Gastrocnemius medialis (tissue), 4 donors: Measurements from ENCODE around the gene TMEM38B. TPM values are rescaled to one million over a fixed set of nuclear protein-coding genes. Genes with fewer than 3 reads are reported as not detected.
"Not testable (repeated sequence)": the region's sequence is repeated elsewhere in the genome, so short reads cannot be mapped to it uniquely, and the experiment has no call there.

Experiments used
- ATAC-seq, 2 donors: fragments of 150-250 bp; one replicate each; pipeline ENCODE4 v1.9.1; 2016
- DNase-seq, 2 donors: peaks; one replicate each; pipeline ENCODE4 v3.0.0-alpha.2; 2019
- H3K27ac ChIP-seq, 4 donors: fragments of 200-600 bp; sonication (generic); 1 replicate in 1 of 4; 2 replicates in 3 of 4; pipeline ENCODE4 v1.5.1; 2016 to 2018; ENCODE audit warnings: mild to moderate bottlenecking in 2 of 4, moderate library complexity in 1 of 4
- H3K27me3 ChIP-seq, 3 donors: fragments of 200-600 bp; sonication (generic) in 2 of 3; 1 replicate in 1 of 3; 2 replicates in 2 of 3; pipeline versions ENCODE4 v1.5.1 to v1.6.0; 2016 to 2019; ENCODE audit warnings: mild to moderate bottlenecking in 1 of 3, moderate library complexity in 1 of 3
- H3K36me3 ChIP-seq, 2 donors: fragments of 200-600 bp; sonication (generic) in 1 of 2; one replicate each; pipeline ENCODE4 v1.5.1; 2017 to 2018
- H3K4me1 ChIP-seq, 2 donors: fragments of 200-600 bp; sonication (generic) in 1 of 2; one replicate each; pipeline ENCODE4 v1.5.1; 2016 to 2017; ENCODE audit warnings: mild to moderate bottlenecking in 2 of 2
- H3K4me3 ChIP-seq, 4 donors: fragments of 200-600 bp; sonication (generic) in 3 of 4; 1 replicate in 1 of 4; 2 replicates in 3 of 4; pipeline ENCODE4 v1.5.1; 2016 to 2019; ENCODE audit warnings: mild to moderate bottlenecking in 2 of 4
- H3K9me3 ChIP-seq, 3 donors: fragments of 200-600 bp; sonication (generic) in 2 of 3; 1 replicate in 1 of 3; 2 replicates in 2 of 3; pipeline ENCODE4 v1.5.1; 2016 to 2019
- CTCF ChIP-seq, 5 experiments: fragments of 450-650 bp in 3 of 5; fragments of 200-600 bp in 2 of 5; sonication (generic) in 2 of 5; IDR thresholded peaks in 4 of 5; conservative IDR thresholded peaks in 1 of 5; 1 replicate in 4 of 5; 2 replicates in 1 of 5; pipeline ENCODE4 v1.5.1; 2016 to 2019; ENCODE audit warnings: antibody characterized with exemption in 5 of 5, mild to moderate bottlenecking in 3 of 5, moderate library complexity in 3 of 5
- POLR2A ChIP-seq, 2 donors: fragments of 450-650 bp; IDR thresholded peaks; one replicate each; pipeline ENCODE4 v1.6.1; 2017; ENCODE audit warnings: antibody characterized with exemption in 2 of 2, mild to moderate bottlenecking in 2 of 2, moderate library complexity in 2 of 2
- in situ Hi-C, 4 donors: fragments of 200-750 bp; cut with MboI; loops; one replicate each; pipeline versions ENCODE4 v1.15.0 to v1.8.0; 2017; ENCODE audit warnings: low sequenced_read_pairs in 4 of 4
- intact Hi-C: fragments of 100-400 bp; cut with DNase I; formaldehyde crosslinking; loops from one replicate; pipeline ENCODE4 v1.15.1; 2023; ENCODE audit warnings: low total_unique reads
- total RNA-seq, 4 donors: library from RNA; depleted of rRNA; stranded (reverse); fragments of >200 nt; gene quantifications; one replicate each; pipeline versions ENCODE4 v1.1.0 to v1.2.3, GENCODE V29; 2016

Gene TMEM38B
- total RNA-seq, 4 donors from 2014 or later, result 81.4 to 97.6 (median 89.8) TPM

- in situ Hi-C loops, result loop anchor here in 1 of 4 donors (25.0 kb wide), 1 partner anchor 263 kb away; the partner anchor contains the start of gene FSD1L
- Histone ChIP-seq H3K27me3 (no peaks in the 10 kb centered on the region), H3K4me3 (peak overlapping the region in 1 of 4 donors; percentile 6), H3K36me3 (no peaks in the 10 kb centered on the region), H3K9me3 (no peaks in the 10 kb centered on the region), H3K4me1 (peaks cover 73 to 77% of the 10 kb centered on the region in 2 donors), H3K27ac (peak overlapping the region; percentile 93 to 99 (median 96))
- no peak for ATAC-seq
- DNase-seq, result no peak
- intact Hi-C loops, result no loop called here
- no peak for TF ChIP-seq CTCF (IDR thresholded peaks at IDR 0.05 in 4 of 5, conservative IDR thresholded peaks at IDR 0.05 in 1 of 5)
- no peak for TF ChIP-seq POLR2A (IDR thresholded peaks at IDR 0.05)
Measured at GRCh38 chr9:105700668-105701067, 6.3 kb downstream of the TMEM38B start.

- in situ Hi-C loops (loop anchor here in 1 of 4 donors (25.0 kb wide), 1 partner anchor 264 kb away; the partner anchor contains the start of gene FSD1L), intact Hi-C loops (no loop called here)
- TF ChIP-seq POLR2A (IDR thresholded peaks at IDR 0.05) (no peak), CTCF (IDR thresholded peaks at IDR 0.05 in 4 of 5, conservative IDR thresholded peaks at IDR 0.05 in 1 of 5) (no peak)
- H3K27me3 ChIP-seq, result no peaks in the 10 kb centered on the region
- peaks cover 0 to 4% of the 10 kb centered on the region in 2 donors for H3K36me3 ChIP-seq
- DNase-seq (no peak), ATAC-seq (peak in 1 of 2 donors; percentile 81)
- peak overlapping the region; percentile 93 to 99 (median 96) for H3K27ac ChIP-seq
- no peaks in the 10 kb centered on the region for H3K9me3 ChIP-seq
- H3K4me3 ChIP-seq, result peak overlapping the region in 1 of 4 donors; percentile 6
- peaks cover 72 to 73% of the 10 kb centered on the region in 2 donors for H3K4me1 ChIP-seq
Measured at GRCh38 chr9:105701145-105701544, 6.8 kb downstream of the TMEM38B start.

GRCh38 chr9:105702207-105702606, 7.9 kb downstream of the TMEM38B start:
- Histone ChIP-seq H3K27ac (peak overlapping the region; percentile 93 to 99 (median 96)), H3K4me1 (peaks cover 62 to 65% of the 10 kb centered on the region in 2 donors), H3K9me3 (no peaks in the 10 kb centered on the region), H3K36me3 (peaks cover 0 to 7% of the 10 kb centered on the region in 2 donors), H3K27me3 (no peaks in the 10 kb centered on the region), H3K4me3 (no peak overlapping the region)
- ATAC-seq, result peak in 1 of 2 donors; percentile 49
- intact Hi-C loops, result no loop called here
- no peak for DNase-seq
- TF ChIP-seq POLR2A (IDR thresholded peaks at IDR 0.05), result no peak
- no peak for TF ChIP-seq CTCF (IDR thresholded peaks at IDR 0.05 in 4 of 5, conservative IDR thresholded peaks at IDR 0.05 in 1 of 5)
- in situ Hi-C loops, result loop anchor here in 1 of 4 donors (25.0 kb wide), 1 partner anchor 265 kb away; the partner anchor contains the start of gene FSD1L

GRCh38 chr9:105703638-105704037, 9.3 kb downstream of the TMEM38B start:
- in situ Hi-C loops, result loop anchor here in 1 of 4 donors (25.0 kb wide), 1 partner anchor 266 kb away; the partner anchor contains the start of gene FSD1L
- not testable (repeated sequence) for H3K9me3 ChIP-seq

GRCh38 chr9:105706156-105706555, 11.8 kb downstream of the TMEM38B start:
- peaks cover 0 to 7% of the 10 kb centered on the region in 2 donors for H3K36me3 ChIP-seq
- DNase-seq (no peak), ATAC-seq (no peak)
- H3K4me3 ChIP-seq, result no peak overlapping the region
- peak overlapping the region; percentile 79 to 84 (median 82) for H3K27ac ChIP-seq
- intact Hi-C loops (no loop called here), in situ Hi-C loops (loop anchor here in 1 of 4 donors (25.0 kb wide), 1 partner anchor 269 kb away; the partner anchor contains the start of gene FSD1L)
- peaks cover 54 to 57% of the 10 kb centered on the region in 2 donors for H3K4me1 ChIP-seq
- no peak for TF ChIP-seq CTCF (IDR thresholded peaks at IDR 0.05 in 4 of 5, conservative IDR thresholded peaks at IDR 0.05 in 1 of 5)
- TF ChIP-seq POLR2A (IDR thresholded peaks at IDR 0.05), result no peak
- H3K9me3 ChIP-seq, result no peaks in the 10 kb centered on the region
- H3K27me3 ChIP-seq, result no peaks in the 10 kb centered on the region

More at GRCh38 chr9:105703638-105704037, 9.3 kb downstream of the TMEM38B start:
- H3K27ac ChIP-seq, result peak overlapping the region in 3 of 4 donors; percentile 79 to 95 (median 83)
- H3K4me3 ChIP-seq, DNase-seq, intact Hi-C loops, H3K36me3 ChIP-seq, H3K27me3 ChIP-seq, ATAC-seq: not testable (repeated sequence)
- peaks cover 58 to 66% of the 10 kb centered on the region in 2 donors for H3K4me1 ChIP-seq
